NCI-H2029 treated with DMSO at 0.1 percent for 48 hours (cell line): ENCODE measurements around the gene CXCR2.
"Not testable (repeated sequence)": the region's sequence is repeated elsewhere in the genome, so short reads cannot be mapped to it uniquely, and the experiment has no call there.

ENCODE experiments used
- DNase-seq: peaks from one replicate; lab custom pipeline; 2025; lab: John Stamatoyannopoulos, UW

CXCR2 gene

DNA sequence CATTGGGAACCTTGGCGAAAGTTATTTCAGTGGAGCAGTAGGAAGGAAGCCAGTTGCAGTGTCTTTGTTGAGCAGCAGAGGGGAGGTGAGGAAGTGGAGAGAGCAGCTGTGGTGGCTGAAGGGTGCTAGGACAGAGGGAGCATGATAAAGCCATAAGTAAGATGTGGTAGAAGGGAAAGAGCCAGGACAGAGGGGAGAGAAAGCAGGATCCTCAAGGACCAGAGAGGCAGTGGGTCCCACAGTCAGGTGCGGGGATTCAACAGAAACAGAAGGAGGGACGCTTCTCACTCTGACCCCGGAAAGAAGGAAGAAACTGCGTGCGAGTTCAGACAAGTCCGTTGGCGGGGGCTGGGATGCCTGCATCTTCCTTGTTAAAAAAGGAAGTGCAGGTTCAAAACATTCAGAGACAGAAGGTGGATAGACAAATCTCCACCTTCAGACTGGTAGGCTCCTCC, at the start of gene CXCR2:
Gene CXCR2, plus strand, starts transcription at position 403 of the 455 bp plus-strand sequence. CDS start 8,774 bp downstream, outside the sequence.
- DNase-seq, result no peak

DNA sequence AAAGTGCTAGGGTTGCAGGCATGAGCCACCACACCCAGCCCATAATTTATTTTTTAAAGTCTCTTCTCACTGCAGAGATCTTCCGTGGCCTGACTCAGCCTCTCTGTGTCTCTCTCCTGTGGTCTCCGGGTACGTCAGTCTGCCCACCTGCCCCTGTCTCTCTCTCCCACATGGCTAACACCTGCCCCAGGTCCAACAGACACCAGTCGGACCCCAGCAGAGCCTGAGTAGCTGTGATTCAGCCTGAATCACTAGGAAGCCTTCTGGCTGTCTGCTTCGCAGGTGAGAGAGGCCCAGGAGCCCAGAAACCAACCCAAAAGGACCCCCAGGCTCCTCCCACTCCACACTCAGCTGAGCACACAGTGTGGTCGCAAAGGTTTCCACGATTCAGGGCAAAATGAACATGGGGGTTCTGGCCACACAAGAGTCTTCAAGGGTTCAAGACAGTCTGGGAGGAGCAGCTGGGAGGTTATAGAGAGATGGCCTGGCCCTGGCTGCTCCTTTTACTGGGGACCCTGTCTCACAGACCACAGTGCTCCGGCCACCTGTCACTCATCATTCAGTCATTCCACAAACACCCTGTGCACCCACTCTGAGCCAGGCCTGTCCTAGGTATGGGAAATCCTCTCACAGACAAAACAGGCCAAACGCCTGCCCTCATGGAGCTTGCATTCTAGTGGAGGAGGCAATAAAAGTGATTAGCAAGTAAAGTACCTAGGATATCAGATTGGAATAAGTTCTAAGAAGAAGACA, 48.2 kb upstream of the CXCR2 start:
- no peak for DNase-seq

GRCh38 chr2:218079943-218080913, 45.6 kb upstream of the CXCR2 start:
- DNase-seq, result peak; percentile 4

DNA sequence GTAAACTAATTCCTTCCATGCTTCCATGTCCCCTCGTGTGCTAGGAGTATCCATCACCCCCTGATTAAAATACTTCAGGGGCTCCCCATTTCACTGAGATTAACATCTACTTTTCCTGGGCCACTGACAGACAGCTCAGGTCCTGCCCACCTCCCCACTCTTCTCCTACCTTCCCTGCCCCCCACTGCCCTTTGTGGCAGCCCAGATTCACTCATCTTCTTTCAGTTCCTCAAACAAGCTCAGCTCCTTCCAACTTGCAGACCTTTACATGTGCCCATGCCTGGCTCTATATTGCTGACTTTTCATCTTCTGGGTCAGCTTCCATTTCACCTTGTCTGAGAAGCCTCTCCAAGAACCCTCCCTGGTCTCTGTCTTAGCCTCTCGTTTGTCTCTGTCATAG, 44.8 kb upstream of the CXCR2 start:
- DNase-seq, result no peak

GRCh38 chr2:218081695-218082094, 44.1 kb upstream of the CXCR2 start:
- no peak for DNase-seq

DNA sequence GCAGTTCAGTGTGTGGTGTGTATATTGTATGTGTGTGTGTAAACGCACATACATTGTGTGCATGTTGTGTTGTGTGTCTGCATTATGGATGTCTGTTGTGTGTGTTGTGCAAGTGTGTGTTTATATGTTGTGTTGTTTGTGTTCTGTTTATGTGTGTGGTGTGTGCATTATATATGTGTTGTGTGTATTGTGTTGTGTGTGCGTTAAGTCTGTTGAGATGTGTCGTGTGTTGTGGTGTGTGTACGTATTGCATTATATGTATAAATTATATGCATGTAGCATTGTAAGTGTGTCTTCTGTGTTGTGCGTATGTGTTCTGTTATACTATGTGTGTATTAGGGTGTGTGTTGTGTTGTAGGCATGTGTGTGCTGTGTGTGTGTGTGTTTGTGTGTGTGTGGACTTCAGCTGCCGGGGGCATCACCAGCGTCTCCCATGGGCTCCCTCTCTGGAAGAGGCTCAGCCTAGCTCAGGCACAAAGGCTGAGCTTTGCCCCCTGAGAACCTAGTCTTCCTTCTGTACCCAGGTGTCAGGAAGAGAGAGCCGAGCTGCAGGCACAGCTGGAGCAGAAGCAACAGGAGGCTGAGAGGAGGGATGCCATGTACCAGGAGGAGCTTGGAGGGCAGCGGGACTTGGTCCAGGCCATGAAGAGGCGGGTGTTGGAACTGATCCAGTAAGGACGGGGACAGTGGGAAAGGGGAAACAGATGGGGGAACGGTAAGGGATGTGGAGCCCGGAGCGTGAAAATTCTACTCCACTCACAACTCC, 43.1 kb upstream of the CXCR2 start:
- no peak for DNase-seq

DNA sequence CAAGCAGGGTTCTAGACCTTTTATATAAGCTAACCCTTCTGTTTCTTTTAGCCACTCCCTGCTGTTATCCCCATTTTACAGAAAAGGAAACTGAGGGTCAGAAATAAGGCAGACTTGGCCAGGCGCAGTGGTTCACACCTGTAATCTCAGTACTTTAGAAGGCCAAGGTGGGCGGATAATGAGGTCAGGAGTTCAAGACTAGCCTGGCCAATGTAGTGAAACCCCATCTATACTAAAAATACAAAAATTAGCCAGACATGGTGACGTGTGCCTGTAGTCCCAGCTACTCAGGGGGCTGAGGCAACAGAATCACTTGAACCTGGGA, 42.5 kb upstream of the CXCR2 start:
- no peak for DNase-seq

DNA sequence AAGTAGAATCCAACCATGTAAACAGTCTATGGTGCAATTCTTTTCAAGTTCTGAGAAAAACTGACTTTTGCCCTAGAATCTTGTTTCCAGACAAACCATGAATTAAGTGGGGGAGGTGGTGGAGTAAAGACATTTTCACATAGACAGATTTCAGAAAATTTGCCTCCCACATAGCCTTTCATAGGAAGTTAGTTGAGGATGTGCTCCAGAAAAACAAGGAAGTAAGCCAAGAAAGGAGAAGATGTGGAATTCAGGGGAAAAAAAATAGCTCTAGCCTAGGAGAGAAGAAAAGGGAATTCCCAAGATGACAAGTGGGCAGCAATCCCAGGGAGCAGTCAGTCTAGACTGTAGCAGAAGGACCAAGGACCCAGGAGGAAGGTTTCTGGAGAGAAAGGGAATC, 39.4 kb upstream of the CXCR2 start:
- no peak for DNase-seq

DNA sequence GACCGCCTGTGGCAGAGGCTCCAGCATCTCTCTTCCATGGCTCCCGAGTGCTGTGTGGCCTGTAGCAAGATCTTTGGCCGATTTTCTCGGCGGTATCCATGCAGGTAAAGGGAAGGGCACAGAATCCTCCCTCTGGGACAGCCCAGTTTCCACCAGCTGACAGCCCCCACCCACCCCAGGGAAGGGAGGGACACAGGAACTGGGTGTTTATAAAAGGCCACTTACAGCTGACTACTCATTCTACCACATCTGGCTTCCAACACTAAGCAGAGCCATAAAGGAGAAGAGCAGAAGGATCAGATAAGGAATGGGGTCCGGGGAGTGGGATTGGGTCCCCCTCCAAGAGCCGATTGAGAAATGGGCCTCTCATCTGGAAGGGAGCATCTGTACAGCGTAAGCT, 36.6 kb upstream of the CXCR2 start:
- no peak for DNase-seq

GRCh38 chr2:218091746-218092145, 34.1 kb upstream of the CXCR2 start:
- DNase-seq, result no peak

DNA sequence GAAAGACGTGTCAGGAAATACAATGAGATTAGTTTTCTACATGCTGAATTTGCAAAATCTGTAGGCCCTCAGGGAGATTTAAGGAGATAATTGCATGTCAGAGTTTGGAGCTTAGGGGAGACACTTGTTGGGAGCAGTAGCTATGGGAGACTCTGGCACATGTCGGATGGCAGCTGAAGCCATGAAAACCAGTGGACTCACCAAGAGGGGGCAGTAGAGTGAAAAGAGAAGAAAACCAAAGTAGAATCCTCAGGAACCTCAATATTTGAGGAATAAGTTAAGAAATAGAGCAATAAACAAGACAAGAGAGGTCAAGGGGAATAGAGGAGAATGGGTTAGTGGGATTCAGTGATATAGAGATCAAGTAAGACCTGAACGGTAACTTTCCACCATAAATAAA, 31.9 kb upstream of the CXCR2 start:
- no peak for DNase-seq

GRCh38 chr2:218095853-218096252, 30.0 kb upstream of the CXCR2 start:
- no peak for DNase-seq

GRCh38 chr2:218097975-218098374, 27.9 kb upstream of the CXCR2 start:
- DNase-seq, result no peak

GRCh38 chr2:218108834-218109233, 17.0 kb upstream of the CXCR2 start:
- DNase-seq, result not testable (repeated sequence)

GRCh38 chr2:218121789-218122188, 4.0 kb upstream of the CXCR2 start:
- DNase-seq, result not testable (repeated sequence)

DNA sequence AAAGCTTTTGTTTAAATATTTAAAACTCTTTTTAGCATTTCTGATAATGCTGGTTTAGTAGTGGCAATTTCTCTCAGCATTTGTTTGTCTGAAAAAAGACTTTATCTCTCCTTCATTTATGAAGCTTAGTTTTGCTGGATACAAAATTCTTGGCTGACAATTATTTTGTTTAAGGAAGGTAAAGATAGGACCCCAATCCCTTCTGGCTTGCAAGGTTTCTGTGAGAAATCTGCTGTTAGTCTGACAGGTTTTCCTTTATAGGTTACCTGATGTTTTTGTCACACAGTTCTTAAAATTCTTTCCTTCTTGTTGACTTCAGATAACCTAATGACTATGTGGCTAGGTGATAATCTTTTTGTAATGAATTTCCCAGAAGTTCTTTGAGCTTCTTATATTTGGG, 3.5 kb upstream of the CXCR2 start:
- not testable (repeated sequence) for DNase-seq

GRCh38 chr2:218123986-218124385, 1.8 kb upstream of the CXCR2 start:
- no peak for DNase-seq

- DNase-seq, result no peak
These were observed 733 bp upstream of the CXCR2 start for GRCh38 chr2:218125095-218125494.

DNA sequence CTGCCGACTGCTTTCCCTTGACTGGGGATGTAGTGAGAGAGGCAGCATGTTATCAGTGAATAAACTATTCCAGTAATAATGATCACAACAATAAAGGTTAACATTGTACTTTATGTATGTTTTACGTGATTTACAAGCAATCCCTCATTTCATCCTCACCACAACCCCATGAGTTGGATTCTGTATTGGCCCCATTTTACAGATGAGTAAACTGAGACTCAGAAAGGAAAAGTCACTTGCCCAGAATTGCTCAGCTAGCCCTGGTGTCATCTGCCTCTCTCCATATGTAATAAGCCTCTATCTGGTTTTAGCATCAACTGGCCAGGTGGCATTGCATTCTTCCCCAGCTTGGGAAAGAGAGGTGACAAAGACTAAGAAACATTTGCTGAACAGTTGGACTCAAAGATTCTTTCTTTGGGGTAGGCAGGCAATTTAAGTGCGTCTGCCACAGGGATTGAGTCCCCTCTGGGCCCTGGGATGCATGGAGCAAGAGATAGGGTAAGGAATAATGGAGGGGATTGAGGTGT, 2.2 kb downstream of the CXCR2 start:
- no peak for DNase-seq

GRCh38 chr2:218128781-218129457, 3.1 kb downstream of the CXCR2 start:
- DNase-seq, result no peak

DNA sequence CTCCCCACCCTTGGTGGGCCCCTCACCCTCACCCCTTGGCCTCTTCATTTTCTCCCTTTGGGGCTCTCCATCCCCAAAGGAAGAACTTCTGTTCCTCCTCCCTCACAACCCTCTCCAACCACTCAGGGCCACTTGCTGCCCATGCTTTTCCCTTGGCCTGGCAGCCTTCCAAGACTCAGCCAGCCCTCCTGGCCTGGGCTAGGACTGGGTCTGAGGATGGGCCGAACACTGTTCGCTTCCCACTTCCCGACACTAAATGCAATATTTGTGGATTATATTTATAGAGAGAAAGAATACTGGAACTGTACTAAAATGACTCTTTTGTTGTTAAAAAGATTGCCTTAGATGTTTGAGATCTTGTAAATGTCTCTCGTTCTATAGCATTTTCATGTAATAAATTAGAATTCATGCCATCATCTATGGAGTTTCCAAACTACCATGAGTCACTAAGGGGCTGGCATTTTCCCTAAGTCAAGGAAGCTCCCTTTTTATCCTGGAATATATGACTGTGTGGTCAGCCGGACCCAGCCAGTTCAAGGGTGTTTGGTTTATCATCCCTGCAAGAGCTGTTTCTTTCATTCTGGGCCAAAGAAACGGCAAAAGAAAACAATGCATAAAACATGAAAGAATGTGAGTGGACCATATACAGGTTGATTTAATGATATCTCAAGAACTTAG, 3.8 kb downstream of the CXCR2 start:
- no peak for DNase-seq
